ENCODE data around the gene KLK11.

KLK11 gene

DNA sequence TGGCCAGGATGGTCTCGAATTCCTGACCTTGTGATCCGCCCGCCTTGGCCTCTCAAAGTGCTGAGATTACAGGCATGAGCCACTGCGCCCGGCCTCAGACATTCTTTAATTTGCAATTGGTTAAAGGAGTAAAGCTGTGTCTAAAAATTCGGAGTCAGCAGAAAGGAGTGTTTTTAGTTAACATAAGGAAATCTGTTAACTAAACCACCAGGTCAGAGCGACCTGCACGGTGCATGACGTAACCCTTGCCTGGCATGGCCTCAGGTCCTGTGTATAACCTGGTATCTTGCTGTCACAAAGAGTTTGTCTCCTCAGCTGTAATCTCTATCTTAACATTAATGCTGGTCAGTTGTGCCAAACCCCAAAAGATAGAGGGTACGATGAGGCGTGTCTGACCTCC, 17.9 kb upstream of the KLK11 start:
- TF ChIP-seq, protein P1, sequence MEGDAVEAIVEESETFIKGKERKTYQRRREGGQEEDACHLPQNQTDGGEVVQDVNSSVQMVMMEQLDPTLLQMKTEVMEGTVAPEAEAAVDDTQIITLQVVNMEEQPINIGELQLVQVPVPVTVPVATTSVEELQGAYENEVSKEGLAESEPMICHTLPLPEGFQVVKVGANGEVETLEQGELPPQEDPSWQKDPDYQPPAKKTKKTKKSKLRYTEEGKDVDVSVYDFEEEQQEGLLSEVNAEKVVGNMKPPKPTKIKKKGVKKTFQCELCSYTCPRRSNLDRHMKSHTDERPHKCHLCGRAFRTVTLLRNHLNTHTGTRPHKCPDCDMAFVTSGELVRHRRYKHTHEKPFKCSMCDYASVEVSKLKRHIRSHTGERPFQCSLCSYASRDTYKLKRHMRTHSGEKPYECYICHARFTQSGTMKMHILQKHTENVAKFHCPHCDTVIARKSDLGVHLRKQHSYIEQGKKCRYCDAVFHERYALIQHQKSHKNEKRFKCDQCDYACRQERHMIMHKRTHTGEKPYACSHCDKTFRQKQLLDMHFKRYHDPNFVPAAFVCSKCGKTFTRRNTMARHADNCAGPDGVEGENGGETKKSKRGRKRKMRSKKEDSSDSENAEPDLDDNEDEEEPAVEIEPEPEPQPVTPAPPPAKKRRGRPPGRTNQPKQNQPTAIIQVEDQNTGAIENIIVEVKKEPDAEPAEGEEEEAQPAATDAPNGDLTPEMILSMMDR (IDR thresholded peaks at IDR 0.05; ENCODE audit: low read depth, low read length) = no peak
- no peak for DNase-seq (ENCODE audit: low read depth in 2 of 2)
- no peak overlapping the region for H3K4me3 ChIP-seq (replicated peaks in 1 of 2; ENCODE audit: low read depth in 2 of 2, low read length in 2 of 2)

DNA sequence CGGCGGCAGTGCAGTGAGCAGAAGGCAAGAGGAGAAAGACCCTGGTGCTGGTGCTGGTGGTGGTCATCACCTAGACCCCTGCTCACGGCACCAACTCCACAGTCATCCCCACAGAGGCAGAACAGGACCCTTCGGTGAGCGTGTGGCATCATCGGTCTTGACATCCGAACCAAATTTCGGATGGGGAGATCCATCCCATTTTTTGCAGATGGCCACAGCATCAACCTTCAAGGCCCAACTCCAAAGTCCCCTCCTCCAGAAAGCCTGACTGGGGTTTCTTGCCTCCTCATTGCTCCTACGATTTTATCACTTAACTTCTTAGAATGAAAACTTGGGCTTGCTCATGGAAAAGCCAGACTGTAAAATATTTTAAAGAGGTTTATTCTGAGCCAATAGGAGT, 17.1 kb upstream of the KLK11 start:
- DNase-seq (ENCODE audit: low read depth in 2 of 2) = no peak
- H3K4me3 ChIP-seq (replicated peaks in 1 of 2; ENCODE audit: low read depth in 2 of 2, low read length in 2 of 2) = no peak overlapping the region
- TF ChIP-seq, protein P1 (IDR thresholded peaks at IDR 0.05; ENCODE audit: low read depth, low read length) = no peak

DNA sequence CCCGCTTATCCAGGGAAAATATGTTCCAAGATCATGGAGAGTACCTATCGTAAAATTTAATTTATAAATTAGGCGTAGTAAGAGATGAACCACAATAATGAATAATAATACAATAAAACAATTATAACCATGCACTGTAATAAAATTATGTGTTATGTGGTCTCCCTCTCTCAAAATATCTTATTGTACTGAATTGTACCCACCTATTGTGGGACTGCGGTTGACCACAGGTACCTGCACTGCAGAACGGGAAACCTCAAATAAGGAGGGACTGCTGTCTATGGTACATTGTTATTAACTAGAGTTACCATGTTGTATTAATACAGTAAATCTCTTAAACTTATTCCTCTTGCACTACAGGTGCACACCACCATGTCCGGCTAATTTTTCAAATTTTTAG, 13.7 kb upstream of the KLK11 start:
- DNase-seq (ENCODE audit: low read depth in 2 of 2) = no peak
- H3K4me3 ChIP-seq (replicated peaks in 1 of 2; ENCODE audit: low read depth in 2 of 2, low read length in 2 of 2) = no peak overlapping the region
- TF ChIP-seq, protein P1 (IDR thresholded peaks at IDR 0.05; ENCODE audit: low read depth, low read length) = no peak

DNA sequence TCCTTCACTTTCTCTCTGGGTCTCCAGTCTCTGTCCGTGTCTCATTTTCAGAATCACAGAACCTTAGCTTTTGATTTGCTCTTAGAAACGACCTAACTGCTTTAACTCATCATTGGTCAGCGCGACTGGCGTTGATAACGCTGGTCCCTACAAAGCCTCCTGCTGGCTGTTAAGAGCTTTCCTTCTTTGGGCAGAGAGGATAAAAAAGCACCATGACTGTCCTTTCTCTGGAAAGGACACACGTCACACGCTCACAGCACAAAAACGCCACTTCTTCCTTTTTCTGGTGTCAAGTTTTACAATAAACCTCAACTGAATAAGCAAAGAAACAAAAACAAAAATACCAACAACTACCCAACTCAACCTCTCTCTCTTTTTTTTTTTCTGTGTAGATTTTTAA, 10.1 kb upstream of the KLK11 start:
- H3K4me3 ChIP-seq (replicated peaks in 1 of 2; ENCODE audit: low read depth in 2 of 2, low read length in 2 of 2) = no peak overlapping the region
- TF ChIP-seq, protein P1 (IDR thresholded peaks at IDR 0.05; ENCODE audit: low read depth, low read length) = no peak
- no peak for DNase-seq (ENCODE audit: low read depth in 2 of 2)

DNA sequence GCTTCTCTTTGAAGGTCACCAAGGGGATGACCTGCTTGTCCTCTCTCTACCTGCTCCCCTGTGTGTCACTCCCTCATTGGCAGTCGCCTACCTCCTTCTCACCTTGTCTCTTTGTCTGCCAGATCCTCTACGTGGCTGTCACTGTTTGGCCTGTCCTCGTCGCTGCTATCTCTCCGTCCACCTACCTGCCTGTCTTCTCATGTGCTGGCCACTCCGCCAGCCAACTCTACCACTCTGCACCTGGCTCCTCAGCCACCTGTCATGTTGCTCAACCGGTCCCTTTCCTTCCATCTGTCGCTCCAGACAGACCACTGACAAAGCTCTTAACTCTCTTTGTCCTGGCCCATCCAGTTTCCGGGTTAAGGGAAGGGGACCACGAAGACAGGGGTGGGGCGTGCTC, 8.3 kb upstream of the KLK11 start, which contains the start of gene KLK12:
Gene KLK12 (minus strand): TSS at position 299 of the 400 bp plus-strand sequence. CDS start 381 bp downstream, outside the sequence.
- no peak within 1 kb of the TSS for H3K4me3 ChIP-seq (replicated peaks in 1 of 2; ENCODE audit: low read depth in 2 of 2, low read length in 2 of 2)
- TF ChIP-seq, protein P1 (IDR thresholded peaks at IDR 0.05; ENCODE audit: low read depth, low read length) = no peak
- DNase-seq (ENCODE audit: low read depth in 2 of 2) = no peak

DNA sequence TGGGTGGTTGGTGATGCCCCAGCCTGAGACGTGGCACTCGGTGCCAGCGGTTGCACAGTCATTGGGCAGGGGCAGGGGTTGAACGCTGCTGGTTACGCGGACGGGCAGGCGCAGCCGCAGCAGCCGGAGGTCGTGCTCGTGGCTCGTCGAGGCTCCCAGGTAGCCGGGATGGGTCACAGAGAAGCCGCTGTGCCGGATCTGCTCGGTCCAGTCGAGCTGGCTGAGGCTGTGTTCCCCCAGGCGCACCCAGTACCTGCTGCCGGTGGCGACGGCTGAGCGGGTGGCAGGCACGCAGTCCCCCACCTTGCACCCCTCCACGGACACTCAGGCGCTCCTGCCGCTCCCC, 5.4 kb upstream of the KLK11 start:
- no peak overlapping the region for H3K4me3 ChIP-seq (replicated peaks in 1 of 2; ENCODE audit: low read depth in 2 of 2, low read length in 2 of 2)
- TF ChIP-seq, protein P1 (IDR thresholded peaks at IDR 0.05; ENCODE audit: low read depth, low read length) = no peak
- DNase-seq (ENCODE audit: low read depth in 2 of 2) = no peak

DNA sequence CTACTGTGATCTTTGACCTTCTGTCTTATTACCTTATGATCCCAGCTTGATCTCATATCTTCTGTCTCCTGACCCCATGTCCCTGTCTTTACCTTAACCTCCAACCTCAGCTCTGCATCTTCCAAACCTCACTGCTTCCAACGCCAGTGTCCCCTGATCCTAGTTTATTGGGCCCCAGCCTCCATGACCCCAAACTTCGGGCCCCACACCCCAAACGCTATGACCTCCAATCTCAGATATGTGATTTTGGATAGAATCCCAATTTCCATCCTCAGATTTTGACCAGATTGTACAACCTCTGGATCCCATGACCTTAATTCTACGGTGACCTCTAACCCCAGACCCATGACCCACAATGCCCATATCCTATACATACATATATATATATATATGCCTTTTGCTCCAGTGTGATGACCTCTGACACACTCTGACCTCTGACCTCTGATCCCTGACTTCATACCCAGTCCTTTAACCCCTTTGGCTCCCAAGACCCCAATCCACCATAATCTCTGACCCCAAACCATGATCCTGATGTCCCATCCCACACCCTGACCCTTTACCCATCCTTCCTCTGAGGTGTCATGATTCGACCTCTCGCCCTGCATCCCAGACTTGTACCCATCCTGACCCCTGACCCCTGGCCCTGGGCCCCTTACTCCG, 4.9 kb upstream of the KLK11 start:
- no peak for DNase-seq (ENCODE audit: low read depth in 2 of 2)
- TF ChIP-seq, protein P1 (IDR thresholded peaks at IDR 0.05; ENCODE audit: low read depth, low read length) = no peak
- no peak overlapping the region for H3K4me3 ChIP-seq (replicated peaks in 1 of 2; ENCODE audit: low read depth in 2 of 2, low read length in 2 of 2)
